AG04450 (cell line): ENCODE results near the gene PAQR3. TPM values are rescaled to one million over a fixed set of nuclear protein-coding genes. Genes with fewer than 3 reads are reported as not detected.
"Not testable (repeated sequence)": the region's sequence is repeated elsewhere in the genome, so short reads cannot be mapped to it uniquely, and the experiment has no call there.

Experiments
- CTCF ChIA-PET: fragments of 300-600, 350-600 bp; formaldehyde crosslinking; extraction: SDS; loops from one replicate; lab custom pipeline; 2022; ENCODE audit warnings: antibody characterized with exemption, inconsistent platforms; lab: Charles Lee
- POLR2A ChIA-PET: fragments of 350-600 bp; formaldehyde crosslinking; extraction: SDS; loops from one replicate; lab custom pipeline; 2021; ENCODE audit warnings: antibody characterized with exemption, inconsistent platforms; lab: Yijun Ruan, JAX
- DNase-seq: peaks from one replicate; pipeline ENCODE4 v3.0.0-alpha.2; 2011; ENCODE audit warnings: low read depth, low spot score
- H3K27ac ChIP-seq: one replicate; pipeline ENCODE4 v1.5.1; 2012; ENCODE audit warnings: low read depth, low read length, control low read depth
- H3K27me3 ChIP-seq: one replicate; pipeline ENCODE4 v1.6.0; 2012; ENCODE audit warnings: low read length; ENCODE audit not compliant: control insufficient read depth, insufficient read depth
- H3K4me3 ChIP-seq: 2 replicates; pipeline ENCODE4 v1.5.1; 2011; ENCODE audit warnings: mild to moderate bottlenecking, low read depth, low read length, control low read depth
- H3K9me3 ChIP-seq: 2 replicates; pipeline ENCODE4 v1.5.1; 2012; ENCODE audit warnings: low read length; ENCODE audit not compliant: control insufficient read depth, insufficient read depth
- polyA plus RNA-seq: library from polyadenylated mRNA; depleted of rRNA; stranded (reverse); fragments of >200 nt; gene quantifications from 2 replicates; pipeline ENCODE4 v1.2.3, GENCODE V29; 2011
- TF ChIP-seq, protein P1 (sequence below): IDR thresholded peaks from 2 replicates; pipeline ENCODE4 v1.5.1; 2011; ENCODE audit warnings: low read depth, low read length, control low read depth, inconsistent platforms

The PAQR3 gene
- polyA plus RNA-seq, 1 experiment, result 35.7 TPM

DNA sequence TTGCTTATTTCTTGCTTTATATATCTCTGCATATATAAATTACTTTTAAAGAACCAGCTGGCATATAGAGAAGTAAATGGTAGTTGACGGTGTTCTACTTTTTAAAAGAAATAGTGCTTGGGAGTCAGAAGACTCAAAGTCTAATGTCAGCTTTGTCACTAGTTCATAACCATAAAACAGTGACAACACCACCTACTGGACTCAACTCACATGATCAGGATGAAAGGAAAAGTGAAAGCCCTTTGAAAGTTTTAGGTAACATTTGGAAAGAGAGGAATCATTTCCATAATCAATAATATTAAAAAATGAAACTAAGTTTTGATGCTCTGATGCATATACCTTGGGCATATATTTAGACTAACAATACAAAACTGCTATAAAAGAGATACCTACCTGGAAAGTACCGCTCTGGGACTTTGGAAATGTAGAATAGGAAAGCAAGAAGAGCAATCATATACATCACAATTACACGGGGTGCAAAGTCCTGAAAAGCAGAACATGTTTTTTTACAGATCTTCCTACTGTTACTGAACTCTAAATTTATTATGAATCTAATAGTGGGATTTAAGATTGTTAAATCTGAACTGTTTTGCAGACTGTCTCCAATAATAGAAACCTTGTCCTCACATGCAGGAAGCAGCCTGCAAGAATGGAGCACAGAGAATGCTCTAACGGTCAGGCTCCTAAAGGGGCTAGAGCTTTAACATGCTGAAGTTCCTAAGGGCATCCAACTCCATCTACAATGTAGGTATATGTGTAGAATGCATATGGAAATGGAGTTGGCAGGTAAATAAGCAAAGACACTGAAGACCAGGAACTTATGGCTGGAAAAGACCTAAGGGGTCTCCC, 15.6 kb downstream of the PAQR3 start:
- no peak overlapping the region for H3K4me3 ChIP-seq
- TF ChIP-seq, protein P1, sequence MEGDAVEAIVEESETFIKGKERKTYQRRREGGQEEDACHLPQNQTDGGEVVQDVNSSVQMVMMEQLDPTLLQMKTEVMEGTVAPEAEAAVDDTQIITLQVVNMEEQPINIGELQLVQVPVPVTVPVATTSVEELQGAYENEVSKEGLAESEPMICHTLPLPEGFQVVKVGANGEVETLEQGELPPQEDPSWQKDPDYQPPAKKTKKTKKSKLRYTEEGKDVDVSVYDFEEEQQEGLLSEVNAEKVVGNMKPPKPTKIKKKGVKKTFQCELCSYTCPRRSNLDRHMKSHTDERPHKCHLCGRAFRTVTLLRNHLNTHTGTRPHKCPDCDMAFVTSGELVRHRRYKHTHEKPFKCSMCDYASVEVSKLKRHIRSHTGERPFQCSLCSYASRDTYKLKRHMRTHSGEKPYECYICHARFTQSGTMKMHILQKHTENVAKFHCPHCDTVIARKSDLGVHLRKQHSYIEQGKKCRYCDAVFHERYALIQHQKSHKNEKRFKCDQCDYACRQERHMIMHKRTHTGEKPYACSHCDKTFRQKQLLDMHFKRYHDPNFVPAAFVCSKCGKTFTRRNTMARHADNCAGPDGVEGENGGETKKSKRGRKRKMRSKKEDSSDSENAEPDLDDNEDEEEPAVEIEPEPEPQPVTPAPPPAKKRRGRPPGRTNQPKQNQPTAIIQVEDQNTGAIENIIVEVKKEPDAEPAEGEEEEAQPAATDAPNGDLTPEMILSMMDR, result no peak
- no peaks in the 10 kb centered on the region for H3K9me3 ChIP-seq
- POLR2A ChIA-PET, result no interaction called here
- H3K27me3 ChIP-seq, result no peaks in the 10 kb centered on the region
- CTCF ChIA-PET, result interaction anchor here (0.6 to 1.1 kb wide), 2 partner anchors 175 to 1028 kb away, joined by 4 read pairs; no protein-coding TSS in a partner anchor
- no peak overlapping the region for H3K27ac ChIP-seq
- DNase-seq, result no peak

DNA sequence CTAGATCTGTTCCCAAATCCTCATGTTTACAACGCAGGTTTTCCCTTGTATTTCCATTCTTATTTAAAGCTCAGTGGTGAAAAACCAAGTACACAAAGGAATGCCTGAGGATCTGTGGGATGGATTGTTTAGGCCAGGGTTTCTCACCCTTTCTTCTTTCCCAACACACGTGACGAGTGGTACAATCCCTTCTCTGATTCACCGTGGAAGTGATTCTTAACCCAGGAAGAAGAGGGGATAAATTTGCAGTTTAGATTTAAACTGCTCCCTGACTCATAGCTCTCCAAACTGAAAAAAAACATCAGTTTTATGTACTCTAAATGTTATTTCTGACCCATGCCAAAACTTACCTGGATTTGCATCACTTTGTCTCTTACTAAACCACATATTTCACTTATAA, 17.0 kb downstream of the PAQR3 start:
- Histone ChIP-seq H3K9me3 (no peaks in the 10 kb centered on the region), H3K4me3 (no peak overlapping the region), H3K27me3 (no peaks in the 10 kb centered on the region), H3K27ac (no peak overlapping the region)
- DNase-seq, result peak; percentile 49
- ChIA-PET CTCF (interaction anchor here (1.0 to 1.9 kb wide), 2 partner anchors 58 to 962 kb away, joined by 4 to 6 read pairs; no protein-coding TSS in a partner anchor), POLR2A (interaction anchor here (0.6 kb wide), 1 partner anchor 549 kb away, joined by 3 read pairs; no protein-coding TSS in a partner anchor)
- TF ChIP-seq, protein P1, result no peak

DNA sequence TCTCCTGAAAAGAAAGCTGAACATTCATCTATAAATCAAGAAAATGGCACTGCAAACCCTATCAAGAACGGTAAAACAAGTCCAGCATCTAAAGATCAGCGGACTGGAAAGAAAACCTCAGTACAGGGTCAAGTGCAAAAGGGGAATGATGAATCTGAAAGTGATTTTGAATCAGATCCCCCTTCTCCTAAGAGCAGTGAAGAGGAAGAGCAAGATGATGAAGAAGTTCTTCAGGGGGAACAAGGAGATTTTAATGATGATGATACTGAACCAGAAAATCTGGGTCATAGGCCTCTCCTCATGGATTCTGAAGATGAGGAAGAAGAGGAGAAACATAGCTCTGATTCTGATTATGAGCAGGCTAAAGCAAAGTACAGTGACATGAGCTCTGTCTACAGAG, 28.6 kb downstream of the PAQR3 start:
- ChIA-PET POLR2A (no interaction called here), CTCF (no interaction called here)
- TF ChIP-seq, protein P1, result no peak
- H3K4me3 ChIP-seq, result no peak overlapping the region
- DNase-seq, result no peak
- no peak overlapping the region for H3K27ac ChIP-seq
- no peaks in the 10 kb centered on the region for H3K27me3 ChIP-seq
- H3K9me3 ChIP-seq, result no peaks in the 10 kb centered on the region

DNA sequence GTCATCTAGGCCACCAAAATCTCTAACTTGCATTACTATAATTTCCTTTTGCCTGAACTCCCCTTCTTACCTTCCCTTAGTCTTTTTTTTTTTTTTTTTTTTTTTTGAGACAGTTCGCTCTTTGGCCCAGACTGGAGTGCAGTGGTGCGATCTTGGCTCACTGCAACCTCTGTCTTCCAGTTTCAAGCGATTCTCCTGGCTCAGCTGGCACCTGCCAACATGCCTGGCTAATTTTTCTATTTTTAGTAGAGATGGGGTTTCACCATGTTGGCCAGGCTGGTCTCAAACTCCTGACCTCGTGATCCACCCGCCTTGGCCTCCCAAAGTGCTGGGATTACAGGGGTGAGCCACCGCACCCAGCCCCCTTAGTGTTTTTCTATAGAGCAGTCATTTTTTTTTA, 30.3 kb downstream of the PAQR3 start:
- H3K27ac ChIP-seq, POLR2A ChIA-PET, H3K9me3 ChIP-seq, DNase-seq, H3K27me3 ChIP-seq, H3K4me3 ChIP-seq: not testable (repeated sequence)
- CTCF ChIA-PET, result interaction anchor here (0.8 kb wide), 1 partner anchor 201 kb away, joined by 3 read pairs; no protein-coding TSS in a partner anchor

GRCh38 chr4:78907638-78908037, 31.6 kb downstream of the PAQR3 start:
- Histone ChIP-seq H3K9me3 (no peaks in the 10 kb centered on the region), H3K27ac (no peak overlapping the region), H3K27me3 (no peaks in the 10 kb centered on the region), H3K4me3 (no peak overlapping the region)
- TF ChIP-seq, protein P1, result no peak
- POLR2A ChIA-PET, result no interaction called here
- DNase-seq, result no peak
- CTCF ChIA-PET, result interaction anchor here (0.6 kb wide), 1 partner anchor 19 kb away, joined by 3 read pairs; no protein-coding TSS in a partner anchor
